ENCODE data around the gene PTPRN2.

DNA sequence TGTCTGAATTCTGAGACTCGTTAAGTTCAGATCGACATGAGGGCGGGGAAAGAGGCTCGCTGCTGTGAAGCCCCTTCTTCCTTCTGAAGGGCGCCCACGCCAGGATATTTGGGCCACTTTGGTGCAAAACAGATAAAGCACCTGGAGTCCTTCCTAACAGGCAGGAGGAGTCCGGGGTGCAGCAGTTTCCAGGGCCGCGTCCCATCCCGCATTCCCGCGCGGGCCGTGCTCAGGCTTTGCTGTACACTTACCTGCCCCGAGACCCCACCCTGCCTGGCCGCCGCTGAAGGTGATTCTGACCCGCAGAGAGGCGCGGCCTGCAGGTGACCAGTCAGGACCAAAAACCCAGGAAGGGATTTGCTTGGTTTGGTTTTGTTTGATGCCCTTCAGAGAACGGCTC, 454.6 kb downstream of the PTPRN2 start:
- TF ChIP-seq POLR2A (IDR thresholded peaks at IDR 0.05) (no peak), EP300 (IDR thresholded peaks at IDR 0.05) (no peak), CTCF (IDR thresholded peaks at IDR 0.05) (no peak)
